Right cardiac atrium (tissue), 5 donors: ENCODE data around the gene ETFDH. TPM values are rescaled to one million over a fixed set of nuclear protein-coding genes. Genes with fewer than 3 reads are reported as not detected.
A peak's percentile ranks its signal among the peaks of the same experiment; 100 is the strongest.
"Not testable (repeated sequence)": the region's sequence is repeated elsewhere in the genome, so short reads cannot be mapped to it uniquely, and the experiment has no call there.

Source experiments
- ATAC-seq, 2 donors: fragments of 200-7000 bp; cut with Tn5 transposase; one replicate each; pipeline versions ENCODE4 v1.8.0 to v1.9.1; 2020; ENCODE audit warnings: moderate library complexity in 2 of 2, mild to moderate bottlenecking in 1 of 2
- DNase-seq, 3 donors: peaks; one replicate each; pipeline ENCODE4 v3.0.0-alpha.2; 2020
- H3K27ac ChIP-seq: one replicate; pipeline ENCODE4 v1.5.1; 2013; ENCODE audit warnings: mild to moderate bottlenecking, low read length, control low read depth, moderate library complexity
- H3K27me3 ChIP-seq: one replicate; pipeline ENCODE4 v1.6.1; 2013; ENCODE audit not compliant: control insufficient read depth, insufficient read depth
- H3K4me1 ChIP-seq: one replicate; pipeline ENCODE4 v1.6.1; 2013; ENCODE audit warnings: low read length; ENCODE audit not compliant: control insufficient read depth, insufficient read depth
- H3K4me3 ChIP-seq: one replicate; pipeline ENCODE4 v1.5.1; 2013; ENCODE audit warnings: low read length, control low read depth
- H3K9me3 ChIP-seq: one replicate; pipeline ENCODE4 v1.6.1; 2013; ENCODE audit warnings: low read length; ENCODE audit not compliant: control insufficient read depth
- WGBS: extraction: QIAGEN DNeasy Blood & Tissue Kit; methylation state at CpG from one replicate; pipeline ENCODE4 v1.1.7; 2013; 5-methylcytosine and 5-hydroxymethylcytosine counted together
- intact Hi-C, 4 donors: fragments of 100-400 bp; cut with DNase I; formaldehyde crosslinking; loops; one replicate each; pipeline versions ENCODE4 v1.11.0 to v1.14.0; 2022 to 2023
- polyA plus RNA-seq: library from polyadenylated mRNA; stranded (reverse); fragments of 200-250 nt; gene quantifications from one replicate; pipeline ENCODE4 v1.2.3, GENCODE V29; 2013
- total RNA-seq, 4 donors: library from RNA; stranded (reverse); fragmentation: NEBNext Ultra II Directional; extraction: Animal tissue kit (Norgen Biotek cat#: 25700); gene quantifications; one replicate each; pipeline ENCODE4 v1.2.1, GENCODE V29; 2021
- donor health status: healthy with polysubstance abuse.
- donor health status: DM: no; HTN: yes; CAD: no.
- donor health status: DM: no; HTN: no; CAD: no.
- donor health status: DM: no; HTN: yes; CAD: no; lungs with severe emphysema.
- donor health status: DM: yes; HTN: yes; CAD: no.

The ETFDH gene
- total and polyA plus RNA-seq, 5 donors, result 119 to 204 (median 149) TPM

- under 1% methylated on average over 65 of the region's 65 CpGs for WGBS
- H3K27me3 ChIP-seq, result no peaks in the 10 kb centered on the region
- intact Hi-C loops, result loop anchor here in 3 of 4 donors (10.0 kb wide), 3 partner anchors 452 to 722 kb away; no protein-coding TSS in a partner anchor
- H3K4me1 ChIP-seq, result peaks cover 4% of the 10 kb centered on the region
- no peaks in the 10 kb centered on the region for H3K9me3 ChIP-seq
- peak; percentile 87 to 94 (median 94) for DNase-seq
- peak; percentile 98 for ATAC-seq
- peak within 1 kb of the TSS; percentile 88 for H3K27ac ChIP-seq
- peak within 1 kb of the TSS; percentile 88 for H3K4me3 ChIP-seq
Measured at GRCh38 chr4:158722917-158723793, 51.1 kb downstream of the ETFDH start, which contains the start of gene PPID. Gene PPID (minus strand): TSS chr4:158723396. CDS start chr4:158723288, 108 bp downstream.

DNA sequence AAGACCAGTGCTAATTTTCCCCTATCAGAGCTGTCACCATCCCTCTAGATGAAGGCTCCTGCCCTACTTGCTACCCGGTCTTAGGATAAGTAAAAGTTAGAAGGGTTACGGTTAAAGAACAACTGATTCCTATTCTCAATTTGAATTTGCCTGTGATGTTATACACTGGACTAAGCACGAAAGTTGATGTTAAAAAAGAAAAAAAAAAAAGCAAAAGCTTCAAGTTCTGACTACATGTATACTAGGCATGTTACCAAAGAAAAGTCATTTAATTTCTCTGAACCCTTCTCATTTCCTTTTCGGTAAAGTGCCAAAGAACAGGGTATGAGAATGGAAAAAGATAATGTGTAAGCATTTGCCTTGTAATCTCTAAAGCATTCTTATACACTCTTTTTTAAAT is 52.5 kb downstream of the ETFDH start:
- H3K4me3 ChIP-seq, result no peak overlapping the region
- WGBS, result 69% methylated on average over 4 of the region's 4 CpGs
- H3K27ac ChIP-seq, result no peak overlapping the region
- peaks cover 4% of the 10 kb centered on the region for H3K4me1 ChIP-seq
- DNase-seq (no peak), ATAC-seq (no peak)
- intact Hi-C loops, result loop anchor here in 3 of 4 donors (10.0 kb wide), 3 partner anchors 450 to 720 kb away; no protein-coding TSS in a partner anchor
- H3K27me3 ChIP-seq, result no peaks in the 10 kb centered on the region
- H3K9me3 ChIP-seq, result no peaks in the 10 kb centered on the region

GRCh38 chr4:158726633-158727032 is 54.5 kb downstream of the ETFDH start:
- no peak overlapping the region for H3K27ac ChIP-seq
- H3K9me3 ChIP-seq, result no peaks in the 10 kb centered on the region
- DNase-seq (no peak), ATAC-seq (no peak)
- no peak overlapping the region for H3K4me3 ChIP-seq
- intact Hi-C loops, result loop anchor here in 3 of 4 donors (10.0 kb wide), 3 partner anchors 448 to 718 kb away; no protein-coding TSS in a partner anchor
- 80% methylated on average over 6 of the region's 6 CpGs for WGBS
- peaks cover 4% of the 10 kb centered on the region for H3K4me1 ChIP-seq
- no peaks in the 10 kb centered on the region for H3K27me3 ChIP-seq

- no peak for ATAC-seq
- intact Hi-C loops, result loop anchor here in 3 of 4 donors (10.0 kb wide), 3 partner anchors 447 to 717 kb away; no protein-coding TSS in a partner anchor
- no peak overlapping the region for H3K27ac ChIP-seq
Measured at GRCh38 chr4:158728236-158728635, 56.1 kb downstream of the ETFDH start.

GRCh38 chr4:158729716-158730559 is 57.8 kb downstream of the ETFDH start:
- Histone ChIP-seq H3K27ac (no peak overlapping the region), H3K9me3 (no peaks in the 10 kb centered on the region), H3K27me3 (no peaks in the 10 kb centered on the region), H3K4me3 (no peak overlapping the region), H3K4me1 (no peaks in the 10 kb centered on the region)
- DNase-seq, result peak; percentile 60 to 84 (median 66)
- intact Hi-C loops, result loop anchor here (2.0 to 10.0 kb wide), 6 partner anchors 117 to 715 kb away; no protein-coding TSS in a partner anchor
- ATAC-seq, result peak; percentile 93 to 95
- 17% methylated on average over 5 of the region's 5 CpGs for WGBS

More at GRCh38 chr4:158728236-158728635, 56.1 kb downstream of the ETFDH start:
- WGBS, result 58% methylated on average over 1 of the region's 1 CpG
- Histone ChIP-seq H3K4me1 (no peaks in the 10 kb centered on the region), H3K4me3 (no peak overlapping the region), H3K9me3 (no peaks in the 10 kb centered on the region), H3K27me3 (no peaks in the 10 kb centered on the region)
- DNase-seq, result no peak

GRCh38 chr4:158738866-158739265 is 66.8 kb downstream of the ETFDH start:
- 98% methylated on average over 2 of the region's 2 CpGs for WGBS
- intact Hi-C loops, result no loop called here
- no peaks in the 10 kb centered on the region for H3K4me1 ChIP-seq

GRCh38 chr4:158739600-158739999 is 67.5 kb downstream of the ETFDH start:
- Histone ChIP-seq H3K4me1 (no peaks in the 10 kb centered on the region), H3K9me3 (no peaks in the 10 kb centered on the region), H3K27ac (no peak overlapping the region), H3K4me3 (no peak overlapping the region), H3K27me3 (no peaks in the 10 kb centered on the region)
- no peak for DNase-seq
- WGBS, result 97% methylated on average over 2 of the region's 2 CpGs
- ATAC-seq, result no peak
- intact Hi-C loops, result no loop called here

More at GRCh38 chr4:158738866-158739265, 66.8 kb downstream of the ETFDH start:
- Histone ChIP-seq H3K27me3 (no peaks in the 10 kb centered on the region), H3K9me3 (no peaks in the 10 kb centered on the region), H3K27ac (no peak overlapping the region), H3K4me3 (no peak overlapping the region)
- DNase-seq, result no peak
- no peak for ATAC-seq

DNA sequence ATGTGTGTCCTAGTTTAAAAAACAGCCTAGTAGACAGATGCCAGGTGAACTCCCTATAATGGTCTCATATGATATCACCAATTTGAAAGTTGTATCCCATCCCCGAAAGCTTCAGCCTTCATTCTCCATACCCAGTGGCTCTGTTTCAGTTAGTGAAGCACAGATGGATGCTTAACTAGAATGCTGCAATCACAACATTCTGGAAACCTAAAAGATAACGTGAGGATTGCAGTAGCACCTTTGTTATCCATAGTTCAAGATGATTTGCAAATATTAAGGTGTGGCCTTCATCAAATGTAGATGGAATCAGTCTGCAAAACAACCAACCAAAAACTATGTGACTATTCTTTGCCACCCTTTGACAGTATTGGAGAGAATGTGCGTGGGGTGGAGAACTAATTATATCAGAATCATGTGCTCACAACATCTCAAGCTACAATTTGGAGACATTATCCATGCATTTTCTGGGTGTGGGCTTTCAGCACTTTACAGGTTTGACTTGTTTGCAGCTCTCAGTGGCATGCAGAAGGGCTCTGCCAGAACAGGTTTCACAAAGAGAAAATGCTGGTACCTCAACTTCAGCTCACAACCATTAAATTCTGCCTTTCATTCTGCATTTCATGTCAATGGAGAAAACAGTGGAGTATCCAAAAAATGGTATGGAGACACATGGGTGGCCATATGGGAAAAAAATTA is 69.4 kb downstream of the ETFDH start:
- no peaks in the 10 kb centered on the region for H3K27me3 ChIP-seq
- 83% methylated on average over 3 of the region's 3 CpGs for WGBS
- DNase-seq, result no peak
- no peaks in the 10 kb centered on the region for H3K9me3 ChIP-seq
- H3K27ac ChIP-seq, result no peak overlapping the region
- intact Hi-C loops, result no loop called here
- no peak for ATAC-seq
- no peaks in the 10 kb centered on the region for H3K4me1 ChIP-seq
- H3K4me3 ChIP-seq, result no peak overlapping the region

DNA sequence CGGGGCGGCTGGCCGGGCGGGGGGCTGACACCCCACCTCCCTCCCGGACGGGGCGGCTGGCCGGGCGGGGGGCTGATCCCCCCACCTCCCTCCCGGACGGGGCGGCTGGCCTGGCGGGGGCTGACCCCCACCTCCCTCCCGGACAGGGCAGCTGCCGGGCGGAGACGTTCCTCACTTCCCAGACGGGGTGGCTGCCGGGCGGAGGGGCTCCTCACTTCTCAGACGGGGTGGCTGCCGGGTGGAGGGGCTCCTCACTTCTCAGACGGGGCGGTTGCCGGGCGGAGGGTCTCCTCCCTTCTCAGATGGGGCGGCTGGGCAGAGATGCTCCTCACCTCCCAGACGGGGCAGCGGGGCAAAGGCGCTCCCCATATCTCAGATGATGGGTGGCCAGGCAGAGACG is 74.4 kb downstream of the ETFDH start:
- H3K4me1 ChIP-seq, ATAC-seq, DNase-seq, H3K4me3 ChIP-seq, intact Hi-C loops, H3K27me3 ChIP-seq, H3K27ac ChIP-seq, H3K9me3 ChIP-seq: not testable (repeated sequence)
- 97% methylated on average over 31 of the region's 31 CpGs for WGBS

GRCh38 chr4:158750379-158750778 is 78.3 kb downstream of the ETFDH start:
- Histone ChIP-seq H3K4me1 (no peaks in the 10 kb centered on the region), H3K4me3 (no peak overlapping the region), H3K27me3 (no peaks in the 10 kb centered on the region), H3K9me3 (no peaks in the 10 kb centered on the region), H3K27ac (no peak overlapping the region)
- intact Hi-C loops, result no loop called here
- DNase-seq, result no peak
- ATAC-seq, result no peak
- 68% methylated on average over 3 of the region's 3 CpGs for WGBS
